T-helper 1 cell (primary cell): ENCODE data around the gene PTX4.
A peak's percentile ranks its signal among the peaks of the same experiment; 100 is the strongest.

ENCODE experiments used
- DNase-seq, 5 donors: peaks; one replicate each; pipeline ENCODE4 v3.0.0-alpha.2; 2012 to 2020

PTX4 gene

DNA sequence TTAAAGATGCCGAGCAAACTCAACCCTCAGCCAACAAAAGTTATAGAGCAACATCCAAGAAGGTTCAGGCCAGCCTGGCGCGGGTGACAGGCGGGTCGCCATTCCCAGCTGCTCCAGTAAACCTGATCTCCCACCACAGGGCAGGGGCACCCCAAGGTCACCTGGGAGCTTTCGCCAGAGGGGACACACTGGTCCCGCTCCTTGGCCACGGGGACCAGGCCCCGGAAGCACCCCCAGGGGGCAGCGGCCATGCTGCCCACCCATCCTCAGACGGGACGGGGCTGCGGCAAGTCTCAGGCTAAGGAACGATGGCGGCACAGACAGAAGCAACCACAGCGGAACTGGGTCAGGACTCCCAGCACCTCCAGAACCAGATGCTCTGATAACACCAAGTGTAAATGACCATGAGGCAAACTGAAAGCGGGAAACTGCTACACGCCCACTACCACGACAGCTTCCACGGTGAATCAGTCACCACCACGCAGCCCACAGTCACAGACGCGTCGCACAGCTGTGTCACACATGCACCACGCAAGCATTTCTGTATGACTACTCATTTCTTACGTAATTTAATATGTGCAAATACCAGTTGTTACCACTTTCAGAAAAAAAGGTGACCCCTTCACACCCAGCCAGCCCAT is 30.3 kb downstream of the PTX4 start:
- DNase-seq = no peak

DNA sequence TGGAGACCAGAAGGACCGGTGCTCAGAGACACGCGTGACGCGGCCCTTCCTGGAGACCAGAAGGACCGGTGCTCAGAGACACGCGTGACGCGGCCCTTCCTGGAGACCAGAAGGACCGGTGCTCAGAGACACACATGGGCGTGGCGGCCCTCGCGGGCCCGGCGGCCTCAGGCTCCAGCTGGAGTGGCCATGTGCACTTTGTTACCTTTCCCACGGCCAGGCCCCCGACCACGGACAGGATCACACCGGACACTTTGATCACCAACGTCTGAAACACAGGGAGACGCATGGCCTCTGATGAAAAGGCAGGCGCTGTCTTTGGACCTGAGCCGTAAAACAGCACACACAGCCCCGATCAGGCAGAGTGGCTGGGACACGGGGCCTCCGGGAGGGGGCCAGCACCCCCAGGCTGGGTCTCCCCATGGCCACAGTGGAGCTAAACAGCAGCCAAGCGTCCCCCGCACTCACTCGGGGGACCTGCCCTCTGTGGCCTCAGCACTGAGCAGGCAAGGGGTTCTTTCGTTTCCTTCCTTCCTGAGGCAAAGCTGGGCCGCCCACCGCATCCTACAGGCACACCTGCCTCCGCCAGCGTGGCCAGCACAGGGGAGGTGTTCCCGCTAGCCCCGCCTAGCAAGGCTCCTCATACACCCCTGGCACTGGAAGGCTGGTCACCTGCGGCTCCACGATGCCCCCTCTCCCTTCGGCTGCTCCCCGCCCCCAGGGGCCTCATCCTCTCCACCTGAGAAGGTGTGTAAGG is 31.1 kb downstream of the PTX4 start:
- peak in 1 of 5 donors; percentile 6 for DNase-seq

DNA sequence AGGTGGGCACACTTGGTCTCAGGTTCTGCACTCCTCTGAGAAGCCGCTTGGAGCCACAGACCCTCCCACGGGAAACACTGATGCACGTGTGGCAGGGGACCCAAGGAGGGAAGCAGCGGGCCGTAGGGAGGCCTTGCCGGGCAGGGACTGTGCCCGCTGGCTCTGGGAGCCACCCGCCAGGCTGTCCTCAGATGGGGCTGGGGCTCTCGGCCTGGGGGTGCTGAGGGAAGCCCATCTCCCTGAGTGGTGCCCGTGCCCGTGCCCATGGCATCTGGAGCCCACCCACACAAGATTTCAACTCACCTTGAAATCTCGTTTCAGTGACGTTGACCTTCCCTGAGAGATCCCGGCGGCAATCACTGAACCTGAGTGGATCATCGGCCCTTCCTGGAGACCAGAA is 31.8 kb downstream of the PTX4 start:
- peak in 1 of 5 donors; percentile 6 for DNase-seq

DNA sequence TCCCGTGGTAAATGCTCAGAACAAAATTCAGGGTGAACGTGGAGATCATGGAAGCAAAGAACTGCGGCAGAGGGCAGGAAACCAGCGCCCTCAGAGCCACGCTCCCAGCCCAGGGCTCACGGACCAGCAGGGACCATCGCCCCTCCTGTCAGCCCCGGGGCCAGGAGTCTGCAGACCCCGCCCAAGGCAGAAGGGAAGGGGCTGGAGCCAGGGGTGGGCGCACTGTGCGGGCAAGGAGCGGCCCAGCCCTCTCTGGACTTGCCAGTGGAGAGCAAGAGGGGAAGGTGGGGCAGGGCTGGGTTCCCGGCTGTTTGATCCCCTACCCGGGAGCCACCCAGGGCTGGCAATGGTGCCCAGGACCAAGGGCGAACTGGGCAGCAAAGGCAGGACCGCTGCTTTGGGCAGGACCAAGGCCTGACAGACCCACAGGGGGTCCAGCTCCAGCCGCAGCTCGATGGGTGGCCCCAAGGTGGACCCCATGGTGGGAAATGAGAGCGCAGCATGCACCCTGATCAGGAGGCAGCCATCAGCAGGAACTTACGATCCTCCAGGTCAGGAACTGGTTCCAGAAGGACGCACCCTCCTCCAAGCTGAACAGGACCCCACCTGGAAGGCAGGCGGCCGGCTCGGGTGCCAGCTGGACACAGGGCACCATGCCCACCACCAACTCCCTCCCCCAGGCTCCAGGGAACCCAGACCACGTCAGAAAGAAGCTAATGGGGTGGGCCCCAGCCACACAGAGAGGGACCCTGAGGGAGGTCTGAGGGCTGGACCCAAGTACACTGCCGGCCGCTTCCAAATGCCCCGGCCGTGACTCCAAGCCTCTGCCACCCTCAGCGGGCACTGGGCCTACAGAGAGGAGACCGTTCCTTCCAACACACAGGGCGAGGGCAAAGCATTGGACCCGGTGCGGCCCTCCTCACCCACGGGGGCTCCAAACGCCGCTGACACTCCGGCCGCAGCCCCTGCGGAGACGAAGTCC is 33.3 kb downstream of the PTX4 start:
- DNase-seq = peak in 1 of 5 donors; percentile 10

DNA sequence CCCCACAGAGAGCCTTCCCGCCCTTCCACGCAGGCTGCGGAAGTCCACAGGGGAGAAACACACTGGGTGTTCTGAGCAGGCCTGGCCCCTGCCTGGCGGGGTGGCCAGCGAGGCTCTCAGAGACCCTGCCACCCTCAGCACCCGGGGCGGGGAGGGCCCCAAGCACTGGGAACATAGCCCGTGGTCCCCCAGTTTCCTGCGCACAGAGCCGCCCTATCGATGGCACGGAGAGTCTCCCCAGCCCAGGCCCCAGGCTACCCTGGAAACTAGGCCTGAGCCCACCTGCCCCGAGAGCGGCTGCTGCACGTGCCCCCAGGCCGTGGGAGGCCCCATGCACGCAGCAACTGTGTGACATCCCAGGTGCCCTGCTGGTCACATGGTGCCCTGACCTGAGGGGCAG is 34.2 kb downstream of the PTX4 start:
- no peak for DNase-seq

DNA sequence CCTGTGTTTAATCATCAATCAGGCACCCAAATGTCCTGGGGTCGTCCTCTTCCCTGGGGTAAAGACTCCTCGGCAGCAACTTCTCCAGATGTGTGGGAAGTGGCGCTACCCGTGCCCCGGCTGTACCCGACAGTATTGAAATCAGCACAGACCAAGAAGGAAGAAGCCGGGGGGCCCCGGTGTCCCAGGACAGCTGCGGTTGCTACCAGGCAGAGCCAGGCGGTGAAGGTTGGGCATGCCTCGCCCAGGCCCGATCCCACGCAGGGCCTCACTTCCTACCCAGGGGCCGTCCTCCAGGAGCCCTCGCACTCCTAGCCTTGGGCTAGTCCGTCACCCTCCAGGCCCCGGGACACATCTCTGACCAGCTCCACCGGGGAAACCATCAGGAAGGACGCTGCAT is 35.4 kb downstream of the PTX4 start:
- DNase-seq = no peak

DNA sequence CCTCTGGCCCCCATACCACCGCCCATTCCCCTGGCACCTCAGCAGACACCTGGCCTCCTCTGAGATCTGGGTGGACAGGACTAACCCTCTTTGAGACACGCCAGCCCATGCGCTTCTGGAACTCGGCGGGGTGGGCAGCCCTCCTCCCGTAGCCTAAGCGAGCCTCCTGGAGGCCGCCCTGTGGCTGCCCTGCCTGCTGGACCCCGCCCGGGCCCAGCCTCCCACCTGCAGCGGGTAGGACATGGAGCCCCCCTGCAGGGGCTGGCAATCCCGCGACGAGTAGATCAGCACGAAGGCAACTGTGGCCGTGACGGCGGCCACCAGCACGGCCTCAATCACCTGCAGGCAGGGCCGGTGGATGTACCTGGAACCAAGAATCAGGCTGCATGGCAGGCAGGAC is 36.2 kb downstream of the PTX4 start:
- no peak for DNase-seq

DNA sequence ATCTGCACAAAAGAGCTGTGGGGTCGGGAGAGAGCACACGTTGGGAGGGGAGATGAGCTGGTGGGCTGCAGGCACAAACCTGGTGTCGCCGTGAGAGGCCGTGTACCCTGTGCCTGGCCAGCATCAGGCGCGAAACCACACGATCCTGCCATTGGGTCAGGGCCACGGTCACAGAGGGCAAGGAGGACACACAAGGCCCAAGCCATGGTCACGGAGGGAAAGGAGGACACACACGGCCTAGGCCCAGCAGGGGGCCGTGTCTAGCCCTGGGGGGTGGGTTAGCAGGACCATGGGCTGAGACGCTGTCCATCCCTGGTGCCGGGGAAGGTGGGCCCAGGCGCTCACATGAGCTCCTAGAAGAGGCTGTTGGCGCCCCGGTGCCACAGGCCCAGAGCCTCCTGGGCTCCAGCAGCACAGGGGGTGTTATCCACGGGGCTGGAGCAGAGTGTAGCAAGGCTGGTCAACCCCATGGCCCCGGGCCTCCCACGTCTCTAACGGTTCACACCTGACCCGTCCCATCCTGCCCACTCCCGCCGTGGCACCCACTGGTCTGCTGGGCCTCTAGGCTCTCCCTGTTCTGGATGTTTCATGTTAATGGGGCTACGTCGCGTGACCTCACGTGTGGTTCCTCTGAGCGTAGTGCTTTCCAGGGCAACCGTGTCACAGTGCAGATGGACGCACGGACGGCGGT is 36.9 kb downstream of the PTX4 start:
- no peak for DNase-seq

DNA sequence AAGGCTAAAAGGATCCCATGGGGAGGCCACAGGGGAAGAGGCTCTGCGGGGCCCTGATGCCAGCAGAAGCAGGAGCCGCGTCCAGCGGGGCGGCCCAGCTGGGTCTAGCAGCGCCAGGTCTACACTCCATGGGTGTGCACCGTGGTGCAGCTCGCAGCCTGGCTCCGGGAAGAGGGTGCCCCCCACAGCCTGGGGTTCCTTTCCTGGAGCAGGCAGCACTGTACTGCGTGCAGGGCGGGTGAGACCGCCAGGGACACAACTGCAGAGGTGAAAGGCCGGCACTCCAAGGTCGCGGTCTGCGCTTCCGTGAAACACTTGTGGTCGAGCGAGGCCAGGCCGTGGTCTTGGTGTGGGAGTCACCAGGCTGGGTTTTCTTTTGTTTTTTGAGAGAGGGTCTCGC is 37.9 kb downstream of the PTX4 start:
- DNase-seq = no peak

DNA sequence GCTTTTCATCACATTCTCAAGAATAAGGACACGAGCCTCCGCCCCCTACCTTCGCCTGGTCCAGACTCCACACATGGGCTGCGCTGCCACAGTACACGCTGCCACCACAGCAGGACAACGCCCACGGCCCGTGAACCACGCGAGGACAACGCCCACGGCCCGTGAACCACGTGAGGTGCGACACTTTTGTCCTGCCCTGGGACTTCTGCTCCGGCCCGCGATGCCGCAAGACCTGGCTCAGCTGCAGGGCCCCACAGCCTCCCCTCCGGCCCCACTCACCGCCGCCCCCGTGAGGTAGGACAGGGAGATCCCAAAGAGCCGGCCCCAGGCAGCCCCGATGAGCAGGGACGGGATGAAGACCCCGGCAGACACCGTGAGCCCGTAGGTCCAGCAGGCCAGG is 38.5 kb downstream of the PTX4 start:
- no peak for DNase-seq

DNA sequence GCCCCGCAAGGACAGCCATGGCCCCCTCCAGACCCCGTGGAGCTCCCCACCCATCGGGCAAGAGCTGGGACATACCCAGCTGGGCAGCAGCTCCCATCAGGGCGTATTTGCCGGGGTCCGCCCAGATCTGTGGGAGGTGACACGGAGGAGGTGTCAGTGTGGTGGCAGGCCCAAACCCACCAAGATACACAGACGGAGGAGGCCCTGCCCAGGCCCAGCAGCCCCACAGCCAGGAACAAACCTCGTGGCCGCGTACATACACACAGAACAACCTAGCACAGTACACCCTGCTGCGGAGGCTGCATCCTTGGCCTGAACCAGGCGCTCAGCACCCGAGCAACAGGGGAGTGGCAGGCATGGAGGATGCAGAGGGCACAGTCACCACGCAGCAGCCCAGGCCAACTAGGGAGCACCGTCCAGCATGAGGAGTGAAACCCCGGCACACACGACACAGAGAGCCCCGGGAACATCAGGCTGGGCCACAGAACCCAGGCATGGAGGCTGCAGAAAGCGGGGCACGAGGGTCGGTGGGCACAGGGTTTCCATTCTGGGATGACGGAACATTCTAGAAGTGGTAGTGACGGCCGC is 39.4 kb downstream of the PTX4 start:
- no peak for DNase-seq

DNA sequence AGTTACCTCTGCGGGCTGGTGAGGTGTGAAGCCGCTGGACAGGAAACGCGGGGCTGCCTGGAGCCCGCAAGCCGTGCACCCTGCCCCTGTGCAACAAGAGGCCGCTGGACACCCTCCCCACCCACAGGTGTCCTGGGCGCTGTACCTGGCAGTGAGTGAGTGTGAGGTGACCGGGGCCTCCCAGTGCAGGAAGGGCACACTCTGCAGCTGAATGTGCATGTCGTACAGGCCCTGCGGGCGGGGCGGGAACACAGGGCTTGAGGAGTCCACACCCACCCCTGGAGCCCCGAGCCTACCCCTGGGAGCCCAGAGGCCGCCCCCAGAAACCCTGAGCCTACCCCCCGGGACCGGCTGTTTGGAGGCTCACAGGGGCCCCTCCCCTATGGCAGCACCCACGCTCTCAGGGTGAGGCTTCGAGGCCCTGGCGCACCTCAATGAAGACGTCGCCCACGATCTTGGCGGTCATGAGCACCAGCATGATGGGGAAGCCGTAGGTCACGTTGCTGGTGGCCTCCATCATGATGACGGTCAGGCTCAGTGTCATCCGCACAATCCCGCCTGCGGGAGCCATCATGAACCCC is 40.1 kb downstream of the PTX4 start:
- DNase-seq = no peak

DNA sequence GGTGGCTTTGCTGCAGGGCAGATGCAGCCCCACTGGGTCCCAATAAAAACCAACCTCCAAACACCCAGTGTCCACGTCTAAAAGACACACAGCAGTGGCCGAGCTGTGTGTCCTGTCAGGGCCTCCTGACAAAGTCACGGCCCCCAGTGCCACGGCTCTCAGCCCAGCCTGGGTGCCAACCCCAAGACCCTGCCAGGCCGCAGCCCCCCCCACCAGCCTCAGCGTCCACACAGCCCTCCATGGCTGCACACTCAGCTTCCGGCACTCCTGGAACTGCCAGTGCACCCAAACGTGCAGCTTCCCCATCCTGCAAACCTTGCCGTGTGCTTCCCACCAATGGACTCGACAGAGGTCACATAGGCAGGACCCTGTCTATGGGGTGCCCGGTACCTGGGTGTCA is 40.8 kb downstream of the PTX4 start:
- DNase-seq = no peak

DNA sequence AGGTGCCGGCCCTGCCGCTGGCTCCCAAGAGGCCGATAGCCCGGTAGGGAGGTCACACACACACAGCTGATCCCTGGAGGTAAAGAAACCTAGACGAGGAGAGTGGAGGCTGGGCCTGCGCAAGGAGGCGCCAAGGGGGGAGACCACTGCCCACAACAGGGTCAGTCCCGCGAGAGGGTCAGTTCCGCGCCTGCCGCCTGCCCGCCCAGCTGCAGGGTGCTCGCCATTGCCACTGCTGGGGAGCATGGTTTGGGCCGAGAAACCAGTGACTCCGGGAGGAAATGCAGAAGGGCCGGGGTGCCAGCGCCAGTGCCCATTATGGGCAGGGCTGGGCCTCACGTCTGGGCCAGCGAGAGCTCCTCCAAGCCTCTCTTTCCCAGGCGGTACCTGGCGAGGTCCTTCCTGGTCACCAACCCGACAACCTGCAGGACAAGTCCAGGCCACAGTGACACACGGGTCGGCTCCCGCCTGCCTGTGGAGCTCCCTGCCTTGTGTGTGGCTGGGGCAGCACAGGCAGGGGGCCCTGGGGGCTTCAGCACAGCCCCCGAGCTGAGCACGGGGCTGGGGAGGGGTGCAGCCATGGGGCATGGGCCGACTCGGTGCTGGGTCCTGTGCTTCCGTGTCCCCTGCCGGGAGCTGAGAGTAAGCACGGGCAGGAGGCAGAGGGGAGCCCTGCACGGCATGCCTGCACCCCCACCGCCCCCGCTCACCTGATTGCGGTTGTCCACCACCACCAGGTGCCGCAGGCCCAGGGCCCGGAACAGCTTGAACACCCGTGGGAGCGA is 42.3 kb downstream of the PTX4 start:
- DNase-seq = no peak

DNA sequence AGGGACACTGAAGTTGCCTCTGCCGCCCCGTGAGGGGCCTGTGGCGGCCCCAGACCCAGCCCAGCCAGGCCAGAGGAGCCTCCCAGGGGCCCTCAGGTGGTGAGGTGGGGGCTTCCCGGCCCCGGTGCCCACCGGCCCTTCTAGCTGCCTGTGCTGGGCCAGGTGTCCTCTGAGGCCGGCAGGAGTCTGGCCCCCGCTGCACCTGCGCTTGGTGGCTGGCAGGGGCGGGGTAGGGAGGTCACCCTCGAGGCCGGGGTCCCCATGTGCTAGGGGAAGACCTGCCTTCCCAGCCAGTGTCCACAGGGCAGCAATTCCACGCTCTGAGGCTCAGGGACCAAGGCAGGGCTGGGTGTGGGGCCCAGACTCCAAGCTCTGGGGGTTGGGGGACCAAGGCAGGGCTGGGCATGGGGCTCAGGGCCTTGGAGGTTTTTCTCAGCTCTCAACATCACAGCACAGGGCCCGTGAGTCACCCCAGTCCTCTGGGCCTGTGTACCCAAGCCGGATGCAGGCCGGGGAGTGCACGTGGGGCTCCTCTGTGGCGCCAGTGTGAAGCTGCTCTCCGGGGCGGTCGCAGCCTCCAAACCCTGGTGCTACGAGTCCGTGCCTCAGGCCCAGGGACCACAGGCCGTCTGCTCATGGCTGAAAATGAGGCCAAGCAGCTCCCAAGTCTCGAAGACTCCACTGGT is 43.1 kb downstream of the PTX4 start:
- no peak for DNase-seq

DNA sequence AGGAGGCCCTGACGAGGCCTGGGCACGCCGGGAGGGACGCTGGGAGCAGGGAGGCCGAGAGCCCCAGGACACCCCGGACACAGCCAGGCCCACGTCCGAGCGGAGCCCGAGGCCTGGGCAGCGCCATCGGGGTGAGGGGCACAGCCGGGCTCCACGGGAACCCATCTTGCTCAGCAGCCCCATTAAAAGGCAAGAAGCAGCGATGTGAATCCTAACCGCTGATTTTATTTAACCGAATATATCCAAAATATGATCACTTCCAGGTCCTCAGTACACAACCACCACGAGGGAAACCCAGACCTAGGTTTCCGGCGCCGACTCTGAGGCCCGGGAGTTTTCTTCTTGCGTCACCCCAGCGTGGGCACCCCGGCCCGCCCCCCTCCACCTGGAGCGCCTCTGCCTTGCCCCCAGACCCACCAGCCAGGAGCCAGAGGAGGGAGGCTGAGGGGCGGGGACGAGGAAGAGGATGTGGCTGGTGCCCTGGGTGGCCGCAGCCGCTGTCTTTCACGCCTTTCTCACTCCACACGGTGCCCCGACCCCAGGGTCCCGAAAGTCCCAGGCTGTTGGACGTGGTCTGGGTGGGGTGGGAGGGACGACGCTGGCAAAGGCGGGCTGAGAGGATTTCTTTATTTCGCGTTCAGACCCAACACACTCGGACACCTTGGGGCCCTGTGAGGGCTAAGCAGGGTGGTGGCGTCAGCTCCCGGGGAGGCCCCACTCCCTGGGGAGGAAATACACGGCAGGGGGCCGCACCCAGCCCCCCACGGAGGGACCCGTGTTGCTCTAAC is 43.8 kb downstream of the PTX4 start:
- no peak for DNase-seq

DNA sequence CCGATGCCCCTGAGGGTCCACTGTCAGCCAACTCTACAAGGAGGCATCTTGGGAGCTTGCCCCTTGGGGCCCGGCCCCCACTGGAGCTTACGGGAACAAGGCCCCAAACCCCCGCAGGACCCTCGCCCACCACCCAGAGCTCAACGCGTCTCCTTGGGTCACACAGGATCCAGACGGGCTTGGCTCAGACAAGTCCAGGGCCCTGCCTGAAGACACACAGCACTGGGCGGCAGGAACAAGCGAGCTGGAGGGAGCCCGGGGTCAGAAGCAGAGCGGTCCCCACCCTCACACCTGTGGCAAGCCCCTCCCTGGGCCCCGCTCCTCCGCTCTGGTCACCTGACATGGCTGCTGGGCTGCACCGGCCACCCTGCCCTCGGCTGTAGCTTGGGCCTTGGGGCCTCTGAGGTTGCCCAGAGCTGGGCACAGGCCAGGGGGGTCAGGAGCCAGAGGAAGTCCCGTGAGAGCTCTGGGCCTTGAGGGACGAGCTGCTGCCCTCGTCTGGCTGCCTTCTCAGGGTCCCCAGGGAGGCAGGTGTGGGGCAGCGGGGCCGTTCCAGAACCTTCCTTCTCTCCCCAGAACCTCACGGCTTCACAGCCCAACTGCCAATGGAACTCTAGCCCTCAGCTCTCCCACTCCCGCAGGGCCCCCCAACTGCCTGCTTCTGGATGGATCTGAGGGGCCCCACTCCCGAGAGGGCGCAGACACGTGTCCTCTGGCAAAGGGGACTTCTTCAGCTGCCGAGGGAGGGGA is 44.6 kb downstream of the PTX4 start, which contains the start of gene CCDC154:
TSS of gene CCDC154 (minus strand) at position 577 of the 750 bp plus-strand sequence. CDS start at position 343, 234 bp downstream.
- DNase-seq = no peak

DNA sequence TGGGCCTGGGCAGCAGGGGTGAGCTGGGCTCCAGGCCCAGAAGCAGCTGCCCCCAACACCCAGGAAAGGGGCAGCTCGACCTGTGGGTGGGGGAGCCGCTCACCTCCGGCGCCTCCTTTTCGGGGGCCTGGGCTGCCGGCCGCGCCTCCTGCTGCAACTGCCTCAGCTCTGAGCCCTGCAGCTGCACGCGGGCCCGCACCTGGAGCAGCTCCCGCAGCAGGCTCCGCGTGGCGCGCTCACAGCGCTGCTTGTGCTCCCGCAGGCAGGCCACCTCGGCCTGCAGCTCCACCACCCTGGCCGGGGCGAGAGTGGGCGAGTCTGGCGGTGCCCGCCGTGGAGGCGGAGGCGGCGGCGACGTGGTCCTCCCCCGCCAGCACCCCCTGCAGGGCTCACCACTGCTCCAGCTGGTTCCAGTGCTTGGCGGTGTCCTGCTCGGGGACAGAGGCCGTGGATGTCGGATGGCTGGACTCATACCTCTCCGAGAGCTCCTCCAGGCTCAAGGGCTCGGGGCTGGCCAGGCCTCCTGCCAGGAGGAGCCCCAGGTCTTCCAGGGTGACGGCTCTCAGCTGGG is 45.3 kb downstream of the PTX4 start:
- DNase-seq = no peak
